Measurements from ENCODE around the gene WDR20. TPM values are rescaled to one million over a fixed set of nuclear protein-coding genes. Genes with fewer than 3 reads are reported as not detected.

The WDR20 gene
- polyA plus RNA-seq, 12 donors: 22.5 to 45.4 (median 25.4) TPM; not detected in 1

Other genes with a start within 250 kb of the WDR20 start
- 100 to 1,000 TPM in 11 of 12 donors, not detected in 1; 256 to 329 (median 278) TPM for gene DYNC1H1, start 175.3 kb upstream of the WDR20 start, polyA plus RNA-seq (ENCODE audit: insufficient read length in 12 of 12)
- gene HSP90AA1, start 52.9 kb upstream of the WDR20 start, polyA plus RNA-seq (ENCODE audit: insufficient read length in 12 of 12): 100 to 1,000 TPM; 263 to 396 (median 339) TPM
- 10 to 100 TPM in 4 of 12 donors, 1 to 10 TPM in 7, not detected in 1; 6.7 to 21.7 (median 8.1) TPM for gene MOK, start 165.3 kb downstream of the WDR20 start, polyA plus RNA-seq (ENCODE audit: insufficient read length in 12 of 12)
- gene ZNF839, start 179.8 kb downstream of the WDR20 start, polyA plus RNA-seq (ENCODE audit: insufficient read length in 12 of 12): 10 to 100 TPM in 8 of 12 donors, 1 to 10 TPM in 3, not detected in 1; 8.2 to 21.5 (median 11.9) TPM
- gene CINP, start 223.0 kb downstream of the WDR20 start, polyA plus RNA-seq (ENCODE audit: insufficient read length in 12 of 12): 10 to 100 TPM in 11 of 12 donors, not detected in 1; 26.6 to 57.1 (median 31.5) TPM
- 10 to 100 TPM in 10 of 12 donors, 1 to 10 TPM in 1, not detected in 1; 9.3 to 15.4 (median 13.3) TPM for gene TECPR2, start 223.0 kb downstream of the WDR20 start, polyA plus RNA-seq (ENCODE audit: insufficient read length in 12 of 12)